GM19455 (cell line): ENCODE measurements around the gene MZB1.

ENCODE experiments used
- ATAC-seq: cut with Tn5 transposase; IDR thresholded peaks from one replicate; pipeline ENCODE4 v1.9.1; 2021; ENCODE audit not compliant: unreplicated experiment

Gene MZB1

DNA sequence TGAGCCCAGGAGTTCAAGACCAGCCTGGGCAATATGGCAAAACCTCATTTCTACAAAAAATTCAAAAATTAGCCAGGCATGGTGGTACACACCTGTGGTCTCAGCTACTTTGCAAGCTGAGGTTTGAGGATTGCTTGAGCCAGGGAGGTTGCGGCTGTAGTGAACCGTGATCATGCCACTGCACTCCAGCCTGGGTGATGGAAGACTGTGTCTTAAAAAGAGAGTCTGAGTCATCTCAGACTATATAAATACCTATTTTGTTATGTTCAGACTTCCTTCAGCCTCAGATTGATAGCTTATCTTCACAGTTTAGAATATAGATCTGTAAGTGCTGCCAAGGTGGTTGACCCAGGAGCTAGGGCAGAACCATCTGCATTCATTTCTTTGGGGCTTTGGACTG, 49.7 kb downstream of the MZB1 start:
- ATAC-seq = no peak
